Activated CD4-positive, alpha-beta T cell treated with anti-CD3 and anti-CD28 coated beads for 36 hours (primary cell): ENCODE results near the gene PTPRH. TPM values are rescaled to one million over a fixed set of nuclear protein-coding genes. Genes with fewer than 3 reads are reported as not detected.
"Not testable (repeated sequence)": the region's sequence is repeated elsewhere in the genome, so short reads cannot be mapped to it uniquely, and the experiment has no call there.

Experiments
- ATAC-seq: fragments of 200-7000 bp; cut with Tn5 transposase; one replicate; pipeline ENCODE4 v1.10.0; 2021; ENCODE audit warnings: mild to moderate bottlenecking, moderate library complexity
- CTCF ChIA-PET: fragments of 350-600 bp; sonication (Branson Sonifier 250); formaldehyde crosslinking; loops from one replicate; lab custom pipeline; 2021; ENCODE audit warnings: antibody characterized with exemption; lab: Charles Lee
- POLR2A ChIA-PET: fragments of 350-600 bp; sonication (Branson Sonifier 250); formaldehyde crosslinking; loops from one replicate; lab custom pipeline; 2021; ENCODE audit warnings: antibody characterized with exemption, inconsistent platforms; lab: Charles Lee
- DNase-seq: peaks from one replicate; pipeline ENCODE4 v3.0.0-alpha.2; 2020
- H3K27ac Mint-ChIP-seq: one replicate; pipeline ENCODE4 v1.8.0; 2021; ENCODE audit warnings: mixed read lengths
- H3K27me3 Mint-ChIP-seq: one replicate; pipeline ENCODE4 v1.8.0; 2021; ENCODE audit warnings: mixed read lengths
- H3K36me3 Mint-ChIP-seq: one replicate; pipeline ENCODE4 v1.8.0; 2021; ENCODE audit warnings: low read depth, mixed read lengths
- H3K4me1 Mint-ChIP-seq: one replicate; pipeline ENCODE4 v1.8.0; 2021; ENCODE audit warnings: mixed read lengths
- H3K4me3 Mint-ChIP-seq: one replicate; pipeline ENCODE4 v1.8.0; 2021; ENCODE audit warnings: mild to moderate bottlenecking, moderate library complexity, mixed read lengths
- H3K9me3 Mint-ChIP-seq: one replicate; pipeline ENCODE4 v1.8.0; 2021; ENCODE audit warnings: low read depth, mixed read lengths
- intact Hi-C, 2 experiments: fragments of 100-400 bp; cut with DNase I in 1 of 2; cut with micrococcal nuclease in 1 of 2; formaldehyde crosslinking; loops; one replicate each; pipeline versions ENCODE4 v1.14.2 to v1.15.1; 2022 to 2024; cut with DNase I, micrococcal nuclease
- total RNA-seq, 2 experiments: library from RNA; stranded (reverse); gene quantifications; one replicate each; pipeline ENCODE4 v1.2.3, GENCODE V29; 2021

PTPRH gene
- total RNA-seq, 2 experiments from 2014 or later = not detected

DNA sequence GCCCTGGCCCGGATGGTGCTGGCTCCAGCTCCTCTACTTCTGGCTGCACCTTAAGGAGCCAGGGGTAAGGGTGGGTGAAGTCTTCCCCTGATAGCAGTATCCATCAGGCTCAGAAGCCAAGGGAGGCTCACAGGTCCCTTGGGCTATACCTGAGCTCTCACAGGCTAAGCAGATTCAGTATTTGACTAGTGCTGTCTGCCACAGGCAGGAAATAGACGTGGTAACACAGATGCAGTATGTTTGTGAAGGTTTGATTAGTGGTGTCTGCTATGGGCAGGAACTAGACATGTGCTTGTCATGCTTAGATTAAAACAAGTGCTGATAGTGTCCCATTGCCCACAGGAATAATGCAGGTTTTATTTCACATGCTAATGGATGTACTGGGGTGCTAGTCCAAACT lies 33.2 kb downstream of the PTPRH start:
- intact Hi-C loops = loop anchor here (1.0 to 5.0 kb wide), 2 partner anchors 41 to 284 kb away; no protein-coding TSS in a partner anchor
- CTCF ChIA-PET = interaction anchor here (0.6 to 1.6 kb wide), 4 partner anchors 10 to 749 kb away, joined by 3 to 7 read pairs (median 4); partner anchors contain the start of genes DNAAF3 and TNNI3

GRCh38 chr19:55175117-55175867 lies 34.0 kb downstream of the PTPRH start:
- no peak overlapping the region for H3K27ac Mint-ChIP-seq
- ATAC-seq (no peak), DNase-seq (no peak)
- no peaks in the 10 kb centered on the region for H3K9me3 Mint-ChIP-seq
- CTCF ChIA-PET = interaction anchor here (0.6 to 1.8 kb wide), 5 partner anchors 14 to 479 kb away, joined by 3 to 6 read pairs (median 4); partner anchors contain the start of gene TNNI3
- H3K27me3 Mint-ChIP-seq = peaks cover 59% of the 10 kb centered on the region
- POLR2A ChIA-PET = interaction anchor here (0.7 kb wide), 1 partner anchor 260 kb away, joined by 3 read pairs; no protein-coding TSS in a partner anchor
- intact Hi-C loops = loop anchor here in 1 of 2 experiments (5.0 kb wide), 1 partner anchor 42 kb away; no protein-coding TSS in a partner anchor
- no peak overlapping the region for H3K4me3 Mint-ChIP-seq
- H3K36me3 Mint-ChIP-seq = no peaks in the 10 kb centered on the region
- H3K4me1 Mint-ChIP-seq = peaks cover 26% of the 10 kb centered on the region

More for the DNA sequence above, 33.2 kb downstream of the PTPRH start:
- DNase-seq = no peak
- POLR2A ChIA-PET = interaction anchor here (0.7 kb wide), 1 partner anchor 260 kb away, joined by 3 read pairs; no protein-coding TSS in a partner anchor
- ATAC-seq = no peak
- Mint-ChIP-seq H3K27me3 (peaks cover 59% of the 10 kb centered on the region), H3K4me1 (peaks cover 27% of the 10 kb centered on the region), H3K27ac (no peak overlapping the region), H3K36me3 (no peaks in the 10 kb centered on the region), H3K4me3 (no peak overlapping the region), H3K9me3 (no peaks in the 10 kb centered on the region)

DNA sequence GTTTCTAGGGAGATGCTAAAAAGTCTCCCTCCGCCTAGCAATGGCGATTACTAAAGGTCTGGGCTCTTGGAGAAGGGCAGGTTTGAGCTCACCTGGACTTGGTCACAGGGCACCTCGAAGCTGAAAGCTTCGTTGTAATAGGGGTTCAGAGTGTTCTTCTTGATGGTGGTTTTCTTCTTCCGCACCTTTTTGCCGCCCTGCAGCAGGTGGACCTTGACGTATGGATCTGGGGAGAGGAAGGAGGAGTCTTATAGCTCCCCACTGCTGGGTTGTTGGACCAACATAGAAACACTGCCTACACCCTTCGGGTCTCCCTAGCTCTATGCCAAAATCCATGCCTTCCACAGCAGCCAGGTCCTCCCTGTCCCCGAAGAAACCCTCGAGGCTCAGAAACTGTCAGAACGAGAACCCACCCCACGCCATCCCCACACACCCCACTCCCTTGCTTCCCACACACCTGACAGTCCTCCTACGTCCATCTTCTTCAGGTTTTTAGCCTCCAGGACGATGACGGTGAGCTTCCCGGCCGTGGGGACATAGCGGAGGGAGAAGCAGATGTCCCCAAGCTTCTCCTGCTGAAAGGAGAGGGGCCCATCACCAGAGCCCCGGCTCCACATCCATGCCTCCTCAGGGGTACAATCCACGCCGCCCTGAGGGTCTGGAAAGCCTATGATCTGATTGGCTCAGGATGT lies 34.7 kb downstream of the PTPRH start:
- no peak for ATAC-seq
- peaks cover 57% of the 10 kb centered on the region for H3K27me3 Mint-ChIP-seq
- POLR2A ChIA-PET = no interaction called here
- no peaks in the 10 kb centered on the region for H3K9me3 Mint-ChIP-seq
- intact Hi-C loops = loop anchor here in 1 of 2 experiments (5.0 kb wide), 1 partner anchor 43 kb away; no protein-coding TSS in a partner anchor
- H3K36me3 Mint-ChIP-seq = no peaks in the 10 kb centered on the region
- peak overlapping the region; percentile 49 for H3K4me3 Mint-ChIP-seq
- H3K4me1 Mint-ChIP-seq = peaks cover 20% of the 10 kb centered on the region
- CTCF ChIA-PET = interaction anchor here (1.3 to 1.8 kb wide), 2 partner anchors 14 to 16 kb away, joined by 4 to 6 read pairs; no protein-coding TSS in a partner anchor
- DNase-seq = no peak
- H3K27ac Mint-ChIP-seq = no peak overlapping the region

- no peak overlapping the region for H3K27ac Mint-ChIP-seq
- H3K36me3 Mint-ChIP-seq = no peaks in the 10 kb centered on the region
- ChIA-PET CTCF (interaction anchor here (0.5 to 1.8 kb wide), 4 partner anchors 9 to 210 kb away, joined by 3 to 6 read pairs (median 4); no protein-coding TSS in a partner anchor), POLR2A (interaction anchor here (0.6 kb wide), 1 partner anchor 44 kb away, joined by 3 read pairs; no protein-coding TSS in a partner anchor)
- H3K4me1 Mint-ChIP-seq = peaks cover 16% of the 10 kb centered on the region
- DNase-seq (peak; percentile 72), ATAC-seq (peak; percentile 69)
- peak overlapping the region; percentile 49 for H3K4me3 Mint-ChIP-seq
- H3K9me3 Mint-ChIP-seq = no peaks in the 10 kb centered on the region
- intact Hi-C loops = no loop called here
- peaks cover 61% of the 10 kb centered on the region for H3K27me3 Mint-ChIP-seq
These were observed 35.4 kb downstream of the PTPRH start for GRCh38 chr19:55173714-55174409.

DNA sequence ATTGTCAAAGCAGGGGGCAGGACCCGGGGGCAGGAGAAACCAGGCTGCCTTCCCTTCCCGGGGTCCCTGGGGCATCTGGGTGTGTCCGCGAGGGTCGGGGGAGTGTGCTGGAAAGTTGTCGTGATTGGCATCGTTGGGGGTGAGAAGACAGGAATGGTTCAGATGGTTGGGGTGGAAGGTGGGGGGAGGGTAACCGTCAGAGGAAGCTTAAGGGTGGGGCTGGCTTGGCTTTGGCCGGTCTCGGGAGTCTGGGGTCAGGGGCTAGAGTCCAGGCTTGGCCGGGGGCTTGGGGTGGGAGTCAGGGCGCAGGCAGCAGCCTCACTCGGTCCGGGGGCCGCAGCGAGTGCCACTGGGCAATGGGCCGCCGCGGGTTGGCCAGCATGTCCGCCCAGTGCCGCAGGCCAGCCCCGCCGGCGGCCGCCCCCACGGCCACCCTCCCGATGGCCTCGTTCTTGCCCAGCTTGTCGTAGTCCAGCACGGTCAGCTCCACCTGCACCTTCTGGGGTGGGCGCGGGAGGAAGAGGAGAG lies 36.1 kb downstream of the PTPRH start:
- ATAC-seq = no peak
- H3K4me3 Mint-ChIP-seq = peak overlapping the region; percentile 49

GRCh38 chr19:55172741-55173140 lies 36.6 kb downstream of the PTPRH start:
- H3K9me3 Mint-ChIP-seq = no peaks in the 10 kb centered on the region
- peak overlapping the region; percentile 21 for H3K4me3 Mint-ChIP-seq
- DNase-seq = no peak
- peaks cover 14% of the 10 kb centered on the region for H3K4me1 Mint-ChIP-seq
- intact Hi-C loops = no loop called here
- no peak for ATAC-seq
- ChIA-PET CTCF (no interaction called here), POLR2A (no interaction called here)
- H3K27me3 Mint-ChIP-seq = peaks cover 60% of the 10 kb centered on the region
- H3K36me3 Mint-ChIP-seq = no peaks in the 10 kb centered on the region
- H3K27ac Mint-ChIP-seq = no peak overlapping the region

More for the DNA sequence above, 36.1 kb downstream of the PTPRH start:
- no peaks in the 10 kb centered on the region for H3K9me3 Mint-ChIP-seq
- H3K27me3 Mint-ChIP-seq = peaks cover 62% of the 10 kb centered on the region
- CTCF ChIA-PET = interaction anchor here (0.5 to 1.8 kb wide), 3 partner anchors 10 to 210 kb away, joined by 3 to 6 read pairs (median 3); no protein-coding TSS in a partner anchor
- intact Hi-C loops = no loop called here
- POLR2A ChIA-PET = interaction anchor here (0.6 kb wide), 1 partner anchor 43 kb away, joined by 3 read pairs; no protein-coding TSS in a partner anchor
- peaks cover 14% of the 10 kb centered on the region for H3K4me1 Mint-ChIP-seq
- no peak overlapping the region for H3K27ac Mint-ChIP-seq
- DNase-seq = no peak
- H3K36me3 Mint-ChIP-seq = no peaks in the 10 kb centered on the region

GRCh38 chr19:55172318-55172717 lies 37.0 kb downstream of the PTPRH start:
- Mint-ChIP-seq H3K4me3 (peak overlapping the region; percentile 21), H3K27me3 (peaks cover 63% of the 10 kb centered on the region), H3K4me1 (peaks cover 14% of the 10 kb centered on the region)
- POLR2A ChIA-PET, H3K36me3 Mint-ChIP-seq, H3K9me3 Mint-ChIP-seq, ATAC-seq, DNase-seq, intact Hi-C loops, H3K27ac Mint-ChIP-seq, CTCF ChIA-PET: not testable (repeated sequence)

GRCh38 chr19:55171440-55171839 lies 37.9 kb downstream of the PTPRH start:
- intact Hi-C loops = no loop called here
- Mint-ChIP-seq H3K27ac (no peak overlapping the region), H3K4me3 (no peak overlapping the region), H3K9me3 (no peaks in the 10 kb centered on the region), H3K27me3 (peaks cover 64% of the 10 kb centered on the region), H3K4me1 (peaks cover 21% of the 10 kb centered on the region), H3K36me3 (no peaks in the 10 kb centered on the region)
- no peak for ATAC-seq
- no peak for DNase-seq
- CTCF ChIA-PET = interaction anchor here (0.6 kb wide), 3 partner anchors 39 to 103 kb away, joined by 4 to 5 read pairs (median 4); no protein-coding TSS in a partner anchor
- POLR2A ChIA-PET = interaction anchor here (0.7 kb wide), 1 partner anchor 35 kb away, joined by 3 read pairs; no protein-coding TSS in a partner anchor

DNA sequence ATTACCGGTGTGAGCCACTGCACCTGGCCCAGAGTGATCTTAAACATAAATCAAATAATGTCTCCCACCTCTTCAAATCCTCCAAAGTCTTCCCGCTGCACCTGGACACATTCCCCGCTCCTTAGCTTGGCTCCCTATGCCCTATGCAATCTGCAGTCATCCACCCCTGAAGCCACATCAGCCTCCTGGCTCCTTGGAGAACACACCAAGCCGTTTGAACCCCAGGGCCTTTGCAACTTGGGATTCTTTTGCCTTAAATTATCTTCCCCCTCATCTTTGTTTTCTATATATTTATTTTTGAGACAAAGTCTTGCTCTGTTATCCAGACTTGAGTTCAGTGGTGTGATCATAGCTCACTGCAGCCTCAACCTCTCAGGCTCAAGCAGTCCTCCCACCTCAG lies 40.2 kb downstream of the PTPRH start:
- Mint-ChIP-seq H3K4me1 (peaks cover 19% of the 10 kb centered on the region), H3K27ac (no peak overlapping the region), H3K4me3 (no peak overlapping the region), H3K9me3 (no peaks in the 10 kb centered on the region), H3K27me3 (peaks cover 57% of the 10 kb centered on the region), H3K36me3 (no peaks in the 10 kb centered on the region)
- DNase-seq (no peak), ATAC-seq (no peak)
- intact Hi-C loops = loop anchor here in 1 of 2 experiments (10.0 kb wide), 2 partner anchors 436 to 704 kb away; partner anchors contain the start of genes LENG9, ZNF524 and ZNF865
- POLR2A ChIA-PET = interaction anchor here (0.6 kb wide), 1 partner anchor 11 kb away, joined by 3 read pairs; the partner anchor contains the start of gene SYT5
- CTCF ChIA-PET = no interaction called here
